Heart left ventricle (tissue), 16 donors: ENCODE measurements around the gene CNEP1R1. TPM values are rescaled to one million over a fixed set of nuclear protein-coding genes. Genes with fewer than 3 reads are reported as not detected.

ENCODE experiments used
- ATAC-seq, 4 donors: fragments of 200-7000 bp; cut with Tn5 transposase; one replicate each; pipeline ENCODE4 v1.9.1; 2020 to 2022; ENCODE audit warnings: moderate library complexity in 4 of 4, mild to moderate bottlenecking in 3 of 4, moderate number of reproducible peaks in 1 of 4
- DNase-seq, 5 donors: peaks; one replicate each; pipeline ENCODE4 v3.0.0-alpha.2; 2020
- H3K27ac ChIP-seq, 12 donors: fragments of 200-600 bp; sonication (generic) in 4 of 12; one replicate each; pipeline versions ENCODE4 v1.5.0 to v1.8.0; 2016 to 2022; ENCODE audit warnings: mild to moderate bottlenecking in 2 of 12
- H3K27me3 ChIP-seq, 9 donors: fragments of 200-600 bp; sonication (generic) in 2 of 9; one replicate each; pipeline versions ENCODE4 v1.5.1 to v1.8.0; 2016 to 2022; ENCODE audit warnings: mild to moderate bottlenecking in 3 of 9
- H3K36me3 ChIP-seq, 9 donors: fragments of 200-600 bp; sonication (generic) in 2 of 9; one replicate each; pipeline versions ENCODE4 v1.5.0 to v1.8.0; 2018 to 2022; ENCODE audit warnings: mild to moderate bottlenecking in 2 of 9
- H3K4me1 ChIP-seq, 12 donors: fragments of 200-600 bp; sonication (generic) in 4 of 12; one replicate each; pipeline versions ENCODE4 v1.5.0 to v1.8.0; 2016 to 2022; ENCODE audit warnings: mild to moderate bottlenecking in 3 of 12
- H3K4me3 ChIP-seq, 12 donors: fragments of 200-600 bp; sonication (generic) in 4 of 12; one replicate each; pipeline versions ENCODE4 v1.5.0 to v1.8.0; 2017 to 2022; ENCODE audit warnings: mild to moderate bottlenecking in 9 of 12, moderate library complexity in 4 of 12
- H3K9me3 ChIP-seq, 12 donors: fragments of 200-600 bp; sonication (generic) in 4 of 12; one replicate each; pipeline versions ENCODE4 v1.5.0 to v1.8.0; 2016 to 2022; ENCODE audit warnings: mild to moderate bottlenecking in 1 of 12
- CTCF ChIP-seq, 12 donors: fragments of 200-600 bp; sonication (generic) in 4 of 12; IDR thresholded peaks; one replicate each; pipeline versions ENCODE4 v1.5.0 to v1.8.0; 2018 to 2022; ENCODE audit warnings: antibody characterized with exemption in 12 of 12, mild to moderate bottlenecking in 5 of 12
- POLR2A ChIP-seq, 2 donors: fragments of 450-650 bp; IDR thresholded peaks; one replicate each; pipeline ENCODE4 v1.6.1; 2017; ENCODE audit warnings: antibody characterized with exemption in 2 of 2, mild to moderate bottlenecking in 2 of 2, moderate library complexity in 2 of 2
- WGBS, 4 donors: extraction: QIAGEN DNeasy Blood & Tissue Kit in 2 of 4; methylation state at CpG; one replicate each; pipeline versions ENCODE4 v1.1.5 to v1.1.7; 2013 to 2018; 5-methylcytosine and 5-hydroxymethylcytosine counted together
- intact Hi-C, 10 donors: fragments of 100-400 bp; cut with DNase I; formaldehyde crosslinking; loops; one replicate each; pipeline versions ENCODE4 v1.11.1 to v1.14.2; 2022
- polyA plus RNA-seq, 2 donors: library from polyadenylated mRNA; stranded (reverse); fragments of 200-250 nt; gene quantifications; one replicate each; pipeline ENCODE4 v1.2.3, GENCODE V29; 2013
- total RNA-seq, 9 donors: library from RNA; depleted of rRNA in 2 of 9; stranded (reverse); fragments of >200 nt in 2 of 9; fragmentation: NEBNext Ultra II Directional in 3 of 9; extraction: Animal tissue kit (Norgen Biotek cat#: 25700) in 3 of 9; gene quantifications; one replicate each; pipeline versions ENCODE4 v1.1.0 to v1.2.4, GENCODE V29; 2016 to 2023
- donor health status: ischemic (EF 13 %, LVEDD 7.1; RV severe dilation, severe dysfunction).
- donor health status: healthy with polysubstance abuse.
- donor health status: DM: no; HTN: yes; CAD: no.
- donor health status: DM: no; HTN: no; CAD: no.
- donor health status: ischemic (EF 25% LVEDD 6.9; RV normal size, moderate dysfunction).
- donor health status: ischemic (EF 25% LVEDD 5.7; RV mildly dilated, moderate dysfunction).
- donor health status: healthy.
- donor health status: DM: yes; HTN: yes; CAD: no.
- donor health status: ischemic (EF 35%, LVEDD 5.7; RV mildly dilated, moderate dysfunction).
- donor health status: nonischemic (EF 11% LVEDD 7.7; RV severe dilation, severe dysfunction).
- donor health status: DM: yes; HTN: yes; CAD: no.
- donor health status: PGD.
- donor health status: ischemic (EF 29% LVEDD 5.4; RV normal size, mild dysfunction).
- donor health status: nonischemic (EF 23%, LVEDD 6.1; RV moderate dilation, normal function).

Gene CNEP1R1
- total and polyA plus RNA-seq, 11 donors = 10.9 to 23.9 (median 17.1) TPM

- Histone ChIP-seq H3K4me1 (peaks cover 0 to 39% (median 0%) of the 10 kb centered on the region in 12 donors), H3K9me3 (no peaks in the 10 kb centered on the region), H3K4me3 (no peak overlapping the region), H3K27ac (no peak overlapping the region), H3K27me3 (no peaks in the 10 kb centered on the region), H3K36me3 (peaks cover 0 to 76% (median 69%) of the 10 kb centered on the region in 9 donors)
- 83 to 93% (median 86%) methylated on average over 3 of the region's 3 CpGs for WGBS, 4 donors
- TF ChIP-seq CTCF (IDR thresholded peaks at IDR 0.05) (no peak), POLR2A (IDR thresholded peaks at IDR 0.05) (no peak)
- no peak for DNase-seq
- ATAC-seq = no peak
- intact Hi-C loops = loop anchor here in 1 of 10 donors (10.0 kb wide), 1 partner anchor 319 kb away; no protein-coding TSS in a partner anchor
Observed at GRCh38 chr16:50035468-50035992, 10.5 kb downstream of the CNEP1R1 start.

- Histone ChIP-seq H3K27me3 (no peaks in the 10 kb centered on the region), H3K4me3 (no peak overlapping the region), H3K27ac (peak overlapping the region in 1 of 12 donors; percentile 87), H3K36me3 (peaks cover 0 to 67% (median 60%) of the 10 kb centered on the region in 9 donors), H3K9me3 (no peaks in the 10 kb centered on the region), H3K4me1 (peaks cover 0 to 41% (median 0%) of the 10 kb centered on the region in 12 donors)
- no peak for ATAC-seq
- TF ChIP-seq CTCF (IDR thresholded peaks at IDR 0.05) (no peak), POLR2A (IDR thresholded peaks at IDR 0.05) (no peak)
- intact Hi-C loops = loop anchor here in 1 of 10 donors (10.0 kb wide), 1 partner anchor 318 kb away; no protein-coding TSS in a partner anchor
- 93 to 96% (median 94%) methylated on average over 3 of the region's 3 CpGs for WGBS, 4 donors
- no peak for DNase-seq
Observed at GRCh38 chr16:50036426-50036825, 11.4 kb downstream of the CNEP1R1 start.

GRCh38 chr16:50037662-50038220 lies 12.7 kb downstream of the CNEP1R1 start:
- Histone ChIP-seq H3K27me3 (no peaks in the 10 kb centered on the region), H3K9me3 (no peaks in the 10 kb centered on the region), H3K4me1 (peaks cover 0 to 41% (median 0%) of the 10 kb centered on the region in 12 donors), H3K36me3 (peaks cover 0 to 54% (median 47%) of the 10 kb centered on the region in 9 donors), H3K27ac (peak overlapping the region in 3 of 12 donors; percentile 4 to 87 (median 11)), H3K4me3 (no peak overlapping the region)
- 53 to 74% (median 61%) methylated on average over 2 of the region's 2 CpGs for WGBS, 4 donors
- DNase-seq (no peak), ATAC-seq (peak in 3 of 4 donors; percentile 15 to 39 (median 32))
- intact Hi-C loops = loop anchor here in 1 of 10 donors (10.0 kb wide), 1 partner anchor 317 kb away; no protein-coding TSS in a partner anchor
- TF ChIP-seq CTCF (IDR thresholded peaks at IDR 0.05) (no peak), POLR2A (IDR thresholded peaks at IDR 0.05) (no peak)

GRCh38 chr16:50038286-50038685 lies 13.3 kb downstream of the CNEP1R1 start:
- no peak for DNase-seq
- intact Hi-C loops = loop anchor here in 1 of 10 donors (10.0 kb wide), 1 partner anchor 317 kb away; no protein-coding TSS in a partner anchor
- ATAC-seq = no peak
- WGBS, 4 donors = 78 to 87% (median 84%) methylated on average over 4 of the region's 4 CpGs
- no peak overlapping the region for H3K4me3 ChIP-seq
- H3K27me3 ChIP-seq = no peaks in the 10 kb centered on the region
- no peaks in the 10 kb centered on the region for H3K9me3 ChIP-seq
- TF ChIP-seq POLR2A (IDR thresholded peaks at IDR 0.05) (no peak), CTCF (IDR thresholded peaks at IDR 0.05) (no peak)
- peak overlapping the region in 2 of 12 donors; percentile 4 to 87 for H3K27ac ChIP-seq
- H3K36me3 ChIP-seq = peaks cover 0 to 49% (median 42%) of the 10 kb centered on the region in 9 donors
- H3K4me1 ChIP-seq = peaks cover 0 to 41% (median 0%) of the 10 kb centered on the region in 12 donors
